ENCODE data around the gene DRD2.

Gene DRD2

DNA sequence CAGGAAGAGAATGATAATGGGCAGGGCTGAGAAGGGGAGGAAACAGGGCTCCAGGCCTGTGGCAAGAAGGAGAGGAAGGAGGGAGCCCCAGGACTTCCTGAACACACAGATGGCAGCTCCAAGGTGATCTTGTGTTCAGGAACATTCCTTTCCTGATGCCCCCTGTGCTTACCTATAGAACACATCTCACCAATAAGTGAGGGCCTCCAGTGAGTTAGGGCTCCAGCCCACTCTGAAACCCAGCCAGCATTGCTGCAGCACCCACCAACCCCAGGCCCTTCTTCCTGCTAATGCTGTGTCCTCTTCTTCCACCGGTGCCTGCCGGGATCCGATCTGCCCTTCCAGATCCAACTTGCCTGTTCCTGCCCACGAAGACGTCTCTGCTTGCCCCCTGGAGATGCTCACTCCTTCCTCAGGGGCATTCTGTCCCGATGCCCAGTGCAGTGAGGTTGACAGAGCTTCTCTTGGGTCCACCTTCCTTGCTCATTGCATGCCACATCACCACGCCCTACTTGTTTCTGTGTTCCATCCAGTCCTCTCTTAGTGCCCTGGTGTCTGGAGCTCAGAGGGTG is 70.3 kb downstream of the DRD2 start:
- FAIRE-seq (no peak), DNase-seq (ENCODE audit: insufficient read length, low spot score) (no peak)
- TF ChIP-seq, protein P1, sequence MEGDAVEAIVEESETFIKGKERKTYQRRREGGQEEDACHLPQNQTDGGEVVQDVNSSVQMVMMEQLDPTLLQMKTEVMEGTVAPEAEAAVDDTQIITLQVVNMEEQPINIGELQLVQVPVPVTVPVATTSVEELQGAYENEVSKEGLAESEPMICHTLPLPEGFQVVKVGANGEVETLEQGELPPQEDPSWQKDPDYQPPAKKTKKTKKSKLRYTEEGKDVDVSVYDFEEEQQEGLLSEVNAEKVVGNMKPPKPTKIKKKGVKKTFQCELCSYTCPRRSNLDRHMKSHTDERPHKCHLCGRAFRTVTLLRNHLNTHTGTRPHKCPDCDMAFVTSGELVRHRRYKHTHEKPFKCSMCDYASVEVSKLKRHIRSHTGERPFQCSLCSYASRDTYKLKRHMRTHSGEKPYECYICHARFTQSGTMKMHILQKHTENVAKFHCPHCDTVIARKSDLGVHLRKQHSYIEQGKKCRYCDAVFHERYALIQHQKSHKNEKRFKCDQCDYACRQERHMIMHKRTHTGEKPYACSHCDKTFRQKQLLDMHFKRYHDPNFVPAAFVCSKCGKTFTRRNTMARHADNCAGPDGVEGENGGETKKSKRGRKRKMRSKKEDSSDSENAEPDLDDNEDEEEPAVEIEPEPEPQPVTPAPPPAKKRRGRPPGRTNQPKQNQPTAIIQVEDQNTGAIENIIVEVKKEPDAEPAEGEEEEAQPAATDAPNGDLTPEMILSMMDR (IDR thresholded peaks at IDR 0.05; ENCODE audit: insufficient read depth, missing control alignments), result no peak

DNA sequence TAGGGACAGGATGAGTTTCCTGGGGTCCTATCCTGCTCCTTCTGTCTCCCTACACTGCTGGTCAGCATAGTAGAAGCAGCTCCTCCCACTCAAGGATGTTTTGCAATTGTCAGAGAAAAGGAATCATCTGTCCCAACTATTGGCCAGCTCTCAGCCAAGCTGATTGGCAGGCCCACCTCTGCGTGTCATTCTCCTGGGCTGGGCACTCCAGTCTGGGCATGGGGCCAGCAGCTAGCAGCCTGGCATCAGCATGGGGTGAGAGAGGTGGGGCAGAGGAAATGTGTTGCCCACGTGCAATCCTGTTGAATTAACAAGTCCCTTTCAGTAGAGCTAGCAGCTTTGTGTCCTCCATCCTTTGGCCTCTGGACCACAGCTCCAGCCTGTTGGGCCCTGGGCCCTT is 73.5 kb downstream of the DRD2 start:
- TF ChIP-seq, protein P1 (IDR thresholded peaks at IDR 0.05; ENCODE audit: insufficient read depth, missing control alignments), result no peak
- no peak for DNase-seq (ENCODE audit: insufficient read length, low spot score)
- no peak for FAIRE-seq

DNA sequence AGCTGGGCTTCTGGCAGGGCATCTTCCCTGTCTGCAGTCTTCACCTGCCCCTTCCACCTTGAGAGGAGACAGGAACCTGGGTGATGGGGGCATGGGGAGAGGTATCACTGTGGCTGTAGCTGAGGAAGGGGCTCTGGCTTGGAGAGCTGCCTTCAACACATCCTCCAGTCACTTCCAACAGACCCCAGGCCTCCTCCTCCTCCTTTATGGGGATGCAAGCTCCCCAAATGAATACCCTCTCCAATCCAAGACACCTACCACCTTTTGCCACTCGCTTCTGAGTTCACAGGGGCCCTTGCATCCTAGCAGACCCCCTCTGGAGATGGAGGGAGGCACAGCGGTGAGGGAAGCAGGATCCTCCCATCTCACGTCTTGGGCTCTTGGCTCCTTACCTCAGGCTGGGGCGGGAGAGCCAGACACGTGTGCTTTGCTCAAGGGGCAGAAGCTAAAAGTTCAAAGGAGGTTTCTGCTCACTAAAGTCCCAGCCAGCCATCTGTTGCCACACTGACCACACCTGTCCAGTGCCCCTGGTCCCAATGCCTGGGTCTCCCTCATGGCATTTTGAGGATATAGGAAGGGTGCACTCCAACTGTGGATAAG is 74.5 kb downstream of the DRD2 start:
- FAIRE-seq, result no peak
- DNase-seq (ENCODE audit: insufficient read length, low spot score), result no peak
- TF ChIP-seq, protein P1 (IDR thresholded peaks at IDR 0.05; ENCODE audit: insufficient read depth, missing control alignments), result no peak

DNA sequence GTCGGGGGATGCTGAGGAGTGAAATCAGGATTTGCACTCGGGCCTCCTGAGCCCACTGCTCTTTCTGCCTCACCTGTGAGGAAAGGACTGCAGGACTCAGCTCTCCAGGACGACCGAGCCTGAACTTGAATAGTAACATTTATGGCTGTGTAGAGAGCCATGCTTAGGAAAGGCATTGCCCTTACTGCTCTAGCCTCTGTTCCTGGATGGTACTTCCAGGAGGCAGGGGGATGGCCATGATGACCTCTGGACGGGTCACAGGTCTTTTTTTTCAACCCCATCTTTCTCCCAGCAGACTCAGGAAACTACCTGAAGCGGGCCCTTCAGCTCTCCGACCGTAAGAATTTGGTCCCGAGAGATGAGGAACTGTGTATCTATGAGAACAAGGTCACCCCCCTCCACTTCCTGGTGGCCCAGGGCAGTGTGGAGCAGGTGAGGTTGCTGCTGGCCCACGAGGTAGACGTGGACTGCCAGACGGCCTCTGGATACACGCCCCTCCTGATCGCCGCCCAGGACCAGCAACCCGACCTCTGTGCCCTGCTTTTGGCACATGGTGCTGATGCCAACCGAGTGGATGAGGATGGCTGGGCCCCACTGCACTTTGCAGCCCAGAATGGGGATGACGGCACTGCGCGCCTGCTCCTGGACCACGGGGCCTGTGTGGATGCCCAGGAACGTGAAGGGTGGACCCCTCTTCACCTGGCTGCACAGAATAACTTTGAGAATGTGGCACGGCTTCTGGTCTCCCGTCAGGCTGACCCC is 76.3 kb downstream of the DRD2 start:
- TF ChIP-seq, protein P1 (IDR thresholded peaks at IDR 0.05; ENCODE audit: insufficient read depth, missing control alignments), result no peak
- DNase-seq (ENCODE audit: insufficient read length, low spot score), result no peak
- no peak for FAIRE-seq

DNA sequence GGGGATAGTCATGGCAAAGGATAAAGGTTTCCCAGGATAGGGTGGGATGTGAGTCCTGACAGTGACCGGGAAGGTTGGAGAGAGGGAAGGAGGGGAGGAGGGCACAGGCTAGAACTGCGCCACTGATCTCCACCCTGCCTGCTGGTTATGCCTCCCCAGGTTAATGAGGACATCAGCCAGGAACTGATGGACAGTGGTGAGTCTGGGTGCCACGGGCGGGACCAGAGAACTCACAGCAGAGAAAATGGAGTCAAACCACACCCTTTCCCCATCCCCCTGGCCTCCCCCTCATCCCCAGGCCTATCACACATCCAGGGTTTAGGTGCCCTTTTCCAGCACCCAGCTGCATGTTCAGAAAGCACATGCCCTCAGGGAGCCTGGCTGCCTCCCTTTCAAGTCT is 77.4 kb downstream of the DRD2 start:
- no peak for DNase-seq (ENCODE audit: insufficient read length, low spot score)
- no peak for FAIRE-seq
- TF ChIP-seq, protein P1 (IDR thresholded peaks at IDR 0.05; ENCODE audit: insufficient read depth, missing control alignments), result no peak

DNA sequence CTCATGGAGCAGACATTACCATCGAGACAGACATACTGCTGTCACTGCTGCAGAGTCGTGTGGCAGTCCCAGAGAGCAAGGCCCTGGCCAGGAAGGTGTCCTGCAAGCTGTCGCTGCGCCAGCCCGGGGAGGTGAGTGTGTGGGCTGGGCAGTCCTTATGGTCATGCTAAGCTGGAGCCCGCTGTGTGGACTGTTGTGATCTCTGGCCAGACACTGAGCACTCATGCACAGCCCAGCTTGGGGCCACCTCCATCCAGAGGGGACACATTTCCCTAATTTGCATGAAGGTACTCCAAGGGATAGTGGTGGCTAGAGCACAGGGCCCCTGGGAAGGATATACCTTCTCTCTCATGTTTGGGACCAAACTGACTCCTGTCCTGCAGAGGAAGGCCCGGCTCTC is 78.0 kb downstream of the DRD2 start:
- TF ChIP-seq, protein P1 (IDR thresholded peaks at IDR 0.05; ENCODE audit: insufficient read depth, missing control alignments), result no peak
- DNase-seq (ENCODE audit: insufficient read length, low spot score) (no peak), FAIRE-seq (no peak)

DNA sequence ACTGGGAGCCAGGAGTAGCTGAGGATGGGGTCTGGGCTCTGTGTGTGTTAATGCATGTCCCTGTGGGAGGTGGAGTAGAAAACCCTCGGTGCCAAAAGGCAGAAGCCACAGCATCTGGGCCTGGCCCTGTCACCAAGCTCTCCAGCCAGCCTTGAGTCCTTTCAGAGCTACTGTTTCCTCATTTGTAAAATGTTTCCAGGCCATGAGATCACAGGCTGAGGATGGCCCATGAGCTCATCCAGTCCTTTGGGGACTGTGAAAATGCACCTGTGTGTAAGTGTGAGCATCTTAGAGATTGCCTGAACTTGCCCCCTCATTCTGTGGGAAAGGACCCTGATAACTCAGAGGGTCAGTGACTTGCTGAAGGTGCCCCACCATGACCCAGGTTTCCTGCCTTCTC is 78.5 kb downstream of the DRD2 start:
- TF ChIP-seq, protein P1 (IDR thresholded peaks at IDR 0.05; ENCODE audit: insufficient read depth, missing control alignments), result no peak
- FAIRE-seq (no peak), DNase-seq (ENCODE audit: insufficient read length, low spot score) (no peak)

Data from D721Med (cell line).